ENCODE data around the gene TTC24.

Gene TTC24

DNA sequence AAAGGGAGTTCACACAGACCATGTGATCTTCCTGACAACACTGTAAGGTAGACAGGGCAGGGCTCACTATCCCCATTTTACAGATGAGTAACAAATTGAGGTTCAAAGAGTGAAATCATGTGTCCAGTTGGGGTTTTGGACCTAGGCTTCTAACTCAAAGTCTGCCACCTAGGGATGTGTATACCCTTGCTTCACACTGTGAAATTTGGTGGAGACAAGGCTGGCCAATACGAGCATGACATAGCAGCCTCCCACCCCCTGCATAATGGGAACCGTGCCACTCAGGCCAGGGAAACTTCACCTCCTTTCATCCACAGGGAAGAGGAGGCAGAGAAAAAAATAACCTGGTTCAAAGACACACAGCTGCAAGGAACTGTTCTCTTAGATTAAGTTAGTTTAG, 14.0 kb upstream of the TTC24 start:
- no peaks in the 10 kb centered on the region for H3K9me3 ChIP-seq (ENCODE audit: insufficient read depth, low read length)

DNA sequence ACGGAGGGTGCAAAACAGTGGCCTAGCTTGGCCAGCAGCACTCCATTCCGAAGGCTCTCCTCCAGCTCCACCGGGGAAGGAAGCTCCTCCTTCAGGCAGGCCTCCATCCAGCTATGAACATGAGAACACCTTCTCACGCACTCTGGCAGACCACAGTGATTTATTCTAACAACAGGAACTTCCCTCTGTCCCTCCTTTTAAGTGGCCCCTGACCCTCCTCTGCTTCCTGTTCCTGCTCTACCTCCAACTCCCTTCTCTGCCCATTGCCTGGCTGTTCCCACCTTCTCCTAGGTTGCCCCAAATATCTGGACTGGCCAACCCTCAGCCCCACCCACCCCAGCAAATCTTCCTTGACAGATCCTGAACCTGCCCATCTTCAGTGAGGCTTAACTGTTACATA, 13.1 kb upstream of the TTC24 start:
- Histone ChIP-seq H3K4me2 (ENCODE audit: low read depth, low read length, poor library complexity, severe bottlenecking) (no peak overlapping the region), H4K20me1 (ENCODE audit: low read depth, low read length) (no peaks in the 10 kb centered on the region), H3K36me3 (ENCODE audit: low read length) (no peaks in the 10 kb centered on the region), H3K27me3 (ENCODE audit: low read length) (no peaks in the 10 kb centered on the region), H3F3A (ENCODE audit: insufficient read depth) (no peaks in the 10 kb centered on the region), H3K4me3 (ENCODE audit: insufficient read depth, low read length, poor library complexity, severe bottlenecking) (no peak overlapping the region), H3K27ac (ENCODE audit: low read depth, low read length) (no peak overlapping the region), H2AFZ (ENCODE audit: low read depth, low read length, severe bottlenecking) (no peak overlapping the region), H3K9me3 (ENCODE audit: insufficient read depth, low read length) (no peaks in the 10 kb centered on the region), H3K9ac (ENCODE audit: low read length) (no peak overlapping the region), H3K9me2 (replicated peaks; ENCODE audit: insufficient read depth, low read length) (no peaks in the 10 kb centered on the region), H3K79me2 (ENCODE audit: insufficient read depth, low read length) (no peaks in the 10 kb centered on the region)
- TF ChIP-seq, protein P1, sequence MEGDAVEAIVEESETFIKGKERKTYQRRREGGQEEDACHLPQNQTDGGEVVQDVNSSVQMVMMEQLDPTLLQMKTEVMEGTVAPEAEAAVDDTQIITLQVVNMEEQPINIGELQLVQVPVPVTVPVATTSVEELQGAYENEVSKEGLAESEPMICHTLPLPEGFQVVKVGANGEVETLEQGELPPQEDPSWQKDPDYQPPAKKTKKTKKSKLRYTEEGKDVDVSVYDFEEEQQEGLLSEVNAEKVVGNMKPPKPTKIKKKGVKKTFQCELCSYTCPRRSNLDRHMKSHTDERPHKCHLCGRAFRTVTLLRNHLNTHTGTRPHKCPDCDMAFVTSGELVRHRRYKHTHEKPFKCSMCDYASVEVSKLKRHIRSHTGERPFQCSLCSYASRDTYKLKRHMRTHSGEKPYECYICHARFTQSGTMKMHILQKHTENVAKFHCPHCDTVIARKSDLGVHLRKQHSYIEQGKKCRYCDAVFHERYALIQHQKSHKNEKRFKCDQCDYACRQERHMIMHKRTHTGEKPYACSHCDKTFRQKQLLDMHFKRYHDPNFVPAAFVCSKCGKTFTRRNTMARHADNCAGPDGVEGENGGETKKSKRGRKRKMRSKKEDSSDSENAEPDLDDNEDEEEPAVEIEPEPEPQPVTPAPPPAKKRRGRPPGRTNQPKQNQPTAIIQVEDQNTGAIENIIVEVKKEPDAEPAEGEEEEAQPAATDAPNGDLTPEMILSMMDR (IDR thresholded peaks at IDR 0.05; ENCODE audit: insufficient read depth, low read length, poor library complexity, severe bottlenecking) = no peak
- no peak for TF ChIP-seq EZH2phosphoT487 (conservative IDR thresholded peaks at IDR 0.05; ENCODE audit: low read length)

More for the DNA sequence above, 14.0 kb upstream of the TTC24 start:
- Histone ChIP-seq H4K20me1 (ENCODE audit: low read depth, low read length) (no peaks in the 10 kb centered on the region), H2AFZ (ENCODE audit: low read depth, low read length, severe bottlenecking) (no peak overlapping the region), H3K4me2 (ENCODE audit: low read depth, low read length, poor library complexity, severe bottlenecking) (no peak overlapping the region), H3K27ac (ENCODE audit: low read depth, low read length) (no peak overlapping the region), H3K4me3 (ENCODE audit: insufficient read depth, low read length, poor library complexity, severe bottlenecking) (no peak overlapping the region), H3K36me3 (ENCODE audit: low read length) (no peaks in the 10 kb centered on the region), H3K27me3 (ENCODE audit: low read length) (no peaks in the 10 kb centered on the region), H3K9ac (ENCODE audit: low read length) (no peak overlapping the region), H3F3A (ENCODE audit: insufficient read depth) (no peaks in the 10 kb centered on the region), H3K79me2 (ENCODE audit: insufficient read depth, low read length) (no peaks in the 10 kb centered on the region), H3K9me2 (replicated peaks; ENCODE audit: insufficient read depth, low read length) (no peaks in the 10 kb centered on the region)
- TF ChIP-seq, protein P1 (IDR thresholded peaks at IDR 0.05; ENCODE audit: insufficient read depth, low read length, poor library complexity, severe bottlenecking) = no peak
- TF ChIP-seq EZH2phosphoT487 (conservative IDR thresholded peaks at IDR 0.05; ENCODE audit: low read length) = no peak

DNA sequence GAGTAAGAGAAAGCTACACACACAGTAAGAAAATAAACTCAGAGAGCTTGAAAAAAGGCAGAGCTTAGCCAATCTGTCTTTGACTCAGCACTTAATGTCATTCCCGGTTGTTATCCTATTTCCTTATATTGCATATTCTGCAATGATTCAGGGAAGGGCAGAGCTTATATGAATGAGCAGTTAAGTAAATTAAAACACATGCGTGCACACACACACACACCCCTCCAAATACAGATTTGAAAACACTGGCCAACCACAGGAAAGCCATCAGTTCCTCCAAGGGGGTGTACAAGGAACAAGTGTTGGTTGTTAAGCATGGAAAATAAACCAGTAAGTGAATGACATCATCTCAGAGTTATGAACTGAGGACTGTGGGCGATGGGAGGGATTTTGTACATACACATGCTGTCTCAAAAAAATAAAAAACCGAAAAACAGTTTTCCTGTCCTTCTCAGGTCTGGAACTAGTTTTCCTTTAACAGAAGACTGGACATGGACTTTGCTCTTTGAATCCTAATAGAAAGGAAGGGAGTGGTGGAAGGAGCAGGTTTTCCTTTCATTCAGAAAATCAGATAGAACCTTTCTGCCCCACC, 8.2 kb upstream of the TTC24 start:
- Histone ChIP-seq H4K20me1 (ENCODE audit: low read depth, low read length) (no peaks in the 10 kb centered on the region), H3K9ac (ENCODE audit: low read length) (peak overlapping the region; percentile 67), H2AFZ (ENCODE audit: low read depth, low read length, severe bottlenecking) (peak overlapping the region; percentile 81), H3F3A (ENCODE audit: insufficient read depth) (no peaks in the 10 kb centered on the region), H3K4me2 (ENCODE audit: low read depth, low read length, poor library complexity, severe bottlenecking) (peak overlapping the region; percentile 70), H3K36me3 (ENCODE audit: low read length) (no peaks in the 10 kb centered on the region), H3K79me2 (ENCODE audit: insufficient read depth, low read length) (no peaks in the 10 kb centered on the region), H3K27ac (ENCODE audit: low read depth, low read length) (no peak overlapping the region), H3K9me3 (ENCODE audit: insufficient read depth, low read length) (no peaks in the 10 kb centered on the region), H3K9me2 (replicated peaks; ENCODE audit: insufficient read depth, low read length) (no peaks in the 10 kb centered on the region), H3K4me3 (ENCODE audit: insufficient read depth, low read length, poor library complexity, severe bottlenecking) (peak overlapping the region; percentile 55), H3K27me3 (ENCODE audit: low read length) (no peaks in the 10 kb centered on the region)
- no peak for TF ChIP-seq EZH2phosphoT487 (conservative IDR thresholded peaks at IDR 0.05; ENCODE audit: low read length)

DNA sequence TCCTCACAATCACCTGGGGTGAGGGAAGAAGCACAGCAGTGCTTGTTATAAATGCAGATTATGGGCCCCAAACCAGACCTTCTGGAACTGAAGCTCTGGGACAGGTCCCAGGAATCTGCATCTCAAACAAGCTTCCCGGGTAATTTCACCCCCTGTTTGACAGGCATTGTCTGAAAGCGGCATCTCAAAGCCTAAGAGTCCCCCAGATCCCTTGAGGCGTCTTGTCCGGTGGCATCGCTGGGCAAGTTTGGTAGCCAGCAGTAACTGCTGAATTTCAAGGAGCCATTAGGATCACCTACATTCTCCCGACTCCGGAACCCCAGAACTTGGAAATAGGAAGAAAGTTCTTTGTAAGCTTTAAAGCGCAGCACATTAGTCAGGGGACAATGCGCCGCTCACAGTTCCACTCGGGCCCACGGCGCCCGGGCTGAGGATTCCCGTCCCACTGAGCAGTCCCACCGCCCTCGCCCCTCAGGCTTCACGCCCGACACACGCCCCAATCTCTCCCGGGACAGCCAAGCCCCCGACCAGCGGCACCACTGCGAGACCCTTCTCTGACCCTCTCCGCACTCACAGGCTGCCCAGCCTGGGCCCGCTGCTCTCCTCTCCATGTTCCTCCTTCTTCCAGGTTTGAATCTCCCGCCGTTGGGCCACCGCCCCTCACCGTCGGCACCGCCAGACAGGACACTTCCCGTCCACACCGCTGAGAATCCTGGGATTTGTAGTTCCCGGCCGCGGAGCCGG, 7.4 kb upstream of the TTC24 start, which contains the start of gene IQGAP3:
Gene IQGAP3, minus strand, starts transcription at position 647 of the 744 bp plus-strand sequence. Its CDS starts 36 bp downstream, at position 611.
- Histone ChIP-seq H3K9me2 (replicated peaks; ENCODE audit: insufficient read depth, low read length) (no peaks in the 10 kb centered on the region), H3K79me2 (ENCODE audit: insufficient read depth, low read length) (no peaks in the 10 kb centered on the region), H3K27me3 (ENCODE audit: low read length) (no peaks in the 10 kb centered on the region), H3K27ac (ENCODE audit: low read depth, low read length) (no peak within 1 kb of the TSS), H3F3A (ENCODE audit: insufficient read depth) (no peaks in the 10 kb centered on the region), H3K9me3 (ENCODE audit: insufficient read depth, low read length) (no peaks in the 10 kb centered on the region), H4K20me1 (ENCODE audit: low read depth, low read length) (no peaks in the 10 kb centered on the region), H3K36me3 (ENCODE audit: low read length) (no peaks in the 10 kb centered on the region), H3K4me2 (ENCODE audit: low read depth, low read length, poor library complexity, severe bottlenecking) (peak within 1 kb of the TSS; percentile 70), H3K4me3 (ENCODE audit: insufficient read depth, low read length, poor library complexity, severe bottlenecking) (peak within 1 kb of the TSS; percentile 55), H3K9ac (ENCODE audit: low read length) (peak within 1 kb of the TSS; percentile 67), H2AFZ (ENCODE audit: low read depth, low read length, severe bottlenecking) (peak within 1 kb of the TSS; percentile 81)
- no peak for TF ChIP-seq EZH2phosphoT487 (conservative IDR thresholded peaks at IDR 0.05; ENCODE audit: low read length)
- TF ChIP-seq, protein P1 (IDR thresholded peaks at IDR 0.05; ENCODE audit: insufficient read depth, low read length, poor library complexity, severe bottlenecking) = no peak

Measured in SU-DHL-6 (cell line).